Activated CD8-positive, alpha-beta memory T cell treated with anti-CD3 and anti-CD28 coated beads for 4 hours (primary cell): Measurements from ENCODE around the gene FTCD.
"Not testable (repeated sequence)": the region's sequence is repeated elsewhere in the genome, so short reads cannot be mapped to it uniquely, and the experiment has no call there.

Experiments used
- DNase-seq, 2 donors: peaks; one replicate each; pipeline ENCODE4 v3.0.0-alpha.2; 2020; ENCODE audit warnings: low read depth in 2 of 2

Gene FTCD

DNA sequence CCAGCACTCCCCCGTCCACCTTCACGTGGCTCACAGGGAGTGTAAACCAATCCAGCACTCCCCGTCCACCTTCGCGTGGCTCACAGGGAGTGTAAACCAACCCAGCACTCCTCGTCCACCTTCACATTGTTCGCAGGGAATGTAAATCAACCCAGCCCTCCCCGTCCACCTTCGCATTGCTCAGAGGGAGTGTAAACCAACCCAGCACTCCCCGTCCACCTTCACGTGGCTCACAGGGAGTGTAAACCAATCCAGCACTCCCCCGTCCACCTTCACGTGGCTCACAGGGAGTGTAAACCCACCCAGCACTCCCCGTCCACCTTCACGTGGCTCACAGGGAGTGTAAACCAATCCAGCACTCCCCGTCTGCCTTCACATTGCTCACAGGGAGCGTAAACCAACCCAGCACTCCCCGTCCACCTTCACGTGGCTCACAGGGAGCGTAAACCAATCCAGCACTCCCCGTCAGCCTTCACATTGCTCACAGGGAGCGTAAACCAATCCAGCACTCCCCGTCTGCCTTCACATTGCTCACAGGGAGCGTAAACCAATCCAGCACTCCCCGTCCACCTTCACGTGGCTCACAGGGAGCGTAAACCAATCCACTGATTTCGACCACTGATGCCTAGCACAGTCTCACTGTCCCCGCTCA is 14.9 kb downstream of the FTCD start:
- not testable (repeated sequence) for DNase-seq

DNA sequence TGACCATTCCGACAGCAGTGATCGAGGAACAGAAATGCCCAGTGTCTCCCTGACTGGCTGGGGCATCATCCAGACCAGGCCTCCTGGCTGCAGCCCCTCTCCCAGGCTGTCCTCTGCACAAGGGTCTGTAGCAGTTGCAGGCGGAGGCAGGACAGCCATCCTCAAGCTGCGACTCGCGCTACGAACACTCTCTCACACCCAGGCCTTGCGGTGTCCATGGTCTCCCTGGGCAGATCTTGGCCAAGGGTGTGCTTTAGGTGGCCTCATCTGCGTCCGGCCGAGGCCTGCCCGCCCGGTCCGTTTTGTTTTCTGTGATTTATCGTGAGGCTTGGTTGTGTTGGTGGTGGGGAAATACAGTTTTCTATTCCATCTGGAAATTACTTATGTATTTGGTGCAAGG is 15.7 kb downstream of the FTCD start:
- no peak for DNase-seq

DNA sequence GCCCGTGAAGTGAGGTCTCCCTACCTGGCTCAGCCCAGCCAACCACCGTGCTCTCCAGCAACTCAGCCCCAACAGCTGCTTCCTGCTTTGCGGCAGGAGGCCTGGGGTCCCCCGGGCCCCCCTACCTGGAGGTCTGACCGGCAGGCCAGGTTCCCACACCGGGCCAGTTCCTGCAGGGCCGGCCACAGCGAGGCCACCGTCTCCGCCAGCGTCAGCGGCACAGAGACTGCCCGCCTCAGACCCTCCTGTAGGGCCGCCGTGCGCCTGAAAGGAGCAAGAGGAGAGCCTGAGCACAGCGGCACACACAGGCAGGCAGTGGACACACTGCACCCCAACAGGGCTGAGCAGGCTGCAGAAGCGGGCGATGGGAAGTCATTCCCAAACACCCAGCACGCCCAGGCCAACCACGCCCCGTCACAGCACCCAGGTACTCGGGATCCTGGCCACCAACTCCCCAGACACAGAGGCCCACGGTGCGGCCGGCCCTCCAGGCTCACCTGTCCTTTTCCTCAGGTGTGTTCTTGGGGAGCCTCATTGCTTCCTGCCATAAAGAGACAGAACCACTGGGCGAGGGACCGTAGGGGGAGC is 16.9 kb downstream of the FTCD start:
- no peak for DNase-seq

DNA sequence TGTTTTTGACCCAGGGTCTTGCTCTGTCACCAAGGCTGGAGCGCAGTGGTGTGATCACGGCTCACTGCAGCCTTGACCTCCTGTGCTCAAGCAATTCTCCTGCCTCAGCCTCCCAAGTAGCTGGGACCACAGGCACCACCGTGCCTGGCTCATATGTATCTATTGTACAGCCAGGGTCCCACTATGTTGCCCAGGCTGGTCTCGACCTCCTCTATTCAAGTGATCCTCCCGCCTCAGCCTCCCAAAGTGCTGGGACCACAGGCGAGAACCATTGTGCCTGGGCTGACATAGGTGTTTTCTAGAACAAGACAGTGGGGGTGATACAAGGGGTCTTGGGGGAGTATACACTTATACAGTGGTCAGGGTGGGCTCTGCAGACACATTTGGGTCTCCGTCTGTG is 17.5 kb downstream of the FTCD start:
- DNase-seq = no peak

DNA sequence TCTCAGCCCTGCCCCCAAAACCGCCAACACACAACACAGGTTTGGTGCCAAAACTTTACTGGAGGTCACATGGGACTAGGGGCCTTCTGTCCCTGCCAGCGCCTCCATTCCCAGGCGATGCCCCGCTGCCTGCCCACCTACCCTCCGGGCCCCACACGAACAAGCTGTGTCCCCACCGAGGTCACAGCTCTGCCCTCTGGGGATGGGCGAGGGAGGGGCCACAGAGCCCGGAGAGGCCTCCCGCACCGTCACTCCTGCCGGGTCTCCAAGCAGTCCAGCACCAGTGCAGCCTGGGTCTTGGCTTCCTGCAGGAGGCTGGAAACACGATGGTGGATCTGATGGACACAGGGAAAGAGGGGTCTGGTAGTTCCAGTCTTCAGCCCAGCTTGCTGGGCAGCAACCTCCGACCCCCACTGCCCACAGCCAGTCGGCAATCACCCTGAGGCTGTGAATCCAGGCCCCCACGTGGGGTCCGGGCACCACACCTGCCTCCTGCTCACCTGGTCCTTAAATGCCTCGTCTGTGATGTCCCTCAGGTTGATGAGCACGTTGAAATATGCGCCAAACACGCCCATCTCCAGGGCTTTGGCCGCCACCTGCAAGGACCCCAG is 18.5 kb downstream of the FTCD start:
- no peak for DNase-seq

DNA sequence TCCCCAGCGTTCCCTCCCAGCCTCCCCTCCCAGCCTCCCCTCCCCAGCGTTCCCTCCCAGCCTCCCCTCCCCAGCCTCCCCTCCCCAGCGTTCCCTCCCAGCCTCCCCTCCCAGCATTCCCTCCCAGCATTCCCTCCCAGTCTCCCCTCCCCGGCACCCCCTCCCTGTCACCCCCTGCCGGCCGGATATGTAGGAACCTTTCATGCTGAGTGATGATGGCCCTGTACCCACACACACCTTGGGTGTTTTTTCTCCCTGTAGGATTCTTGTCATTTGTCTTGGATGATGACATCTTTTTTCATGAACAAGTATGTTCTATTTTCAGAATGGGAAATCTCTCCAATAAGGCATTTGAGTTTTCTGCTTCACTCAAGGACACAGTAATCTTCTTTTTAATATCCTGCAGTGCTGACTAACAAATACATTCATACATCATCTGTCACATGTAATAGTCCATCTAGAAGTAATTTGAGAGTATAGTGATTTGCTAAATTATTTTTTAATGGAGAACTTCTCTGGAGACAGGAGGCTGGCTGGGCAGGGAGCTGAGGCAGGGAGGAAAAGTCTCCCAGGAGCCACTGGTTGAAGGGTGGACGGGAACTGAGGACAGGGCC is 19.5 kb downstream of the FTCD start:
- DNase-seq = no peak

DNA sequence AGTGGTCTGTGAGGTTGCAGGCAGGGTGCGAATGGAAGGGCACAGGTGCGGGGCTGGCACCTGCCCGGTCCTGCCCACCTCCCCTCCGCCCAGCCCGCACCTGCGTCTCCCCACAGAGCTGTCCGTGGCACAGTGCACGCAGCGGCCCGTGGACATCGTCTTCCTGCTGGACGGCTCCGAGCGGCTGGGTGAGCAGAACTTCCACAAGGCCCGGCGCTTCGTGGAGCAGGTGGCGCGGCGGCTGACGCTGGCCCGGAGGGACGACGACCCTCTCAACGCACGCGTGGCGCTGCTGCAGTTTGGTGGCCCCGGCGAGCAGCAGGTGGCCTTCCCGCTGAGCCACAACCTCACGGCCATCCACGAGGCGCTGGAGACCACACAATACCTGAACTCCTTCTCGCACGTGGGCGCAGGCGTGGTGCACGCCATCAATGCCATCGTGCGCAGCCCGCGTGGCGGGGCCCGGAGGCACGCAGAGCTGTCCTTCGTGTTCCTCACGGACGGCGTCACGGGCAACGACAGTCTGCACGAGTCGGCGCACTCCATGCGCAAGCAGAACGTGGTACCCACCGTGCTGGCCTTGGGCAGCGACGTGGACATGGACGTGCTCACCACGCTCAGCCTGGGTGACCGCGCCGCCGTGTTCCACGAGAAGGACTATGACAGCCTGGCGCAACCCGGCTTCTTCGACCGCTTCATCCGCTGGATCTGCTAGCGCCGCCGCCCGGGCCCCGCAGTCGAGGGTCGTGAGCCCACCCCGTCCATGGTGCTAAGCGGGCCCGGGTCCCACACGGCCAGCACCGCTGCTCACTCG is 23.3 kb downstream of the FTCD start:
- DNase-seq = no peak

DNA sequence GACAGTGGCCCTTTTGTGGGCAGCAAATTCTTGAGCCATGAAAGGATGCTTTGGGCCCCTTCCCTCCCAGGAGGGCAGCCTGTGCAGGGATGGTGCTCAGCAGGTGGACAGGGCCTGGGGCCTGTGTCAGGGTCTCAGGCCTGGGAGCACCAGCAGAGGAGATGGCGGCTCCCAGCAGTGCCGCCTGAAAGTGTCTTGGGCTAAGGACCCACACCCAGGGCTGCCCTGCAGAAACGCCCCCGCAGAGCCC is 23.9 kb downstream of the FTCD start:
- no peak for DNase-seq

DNA sequence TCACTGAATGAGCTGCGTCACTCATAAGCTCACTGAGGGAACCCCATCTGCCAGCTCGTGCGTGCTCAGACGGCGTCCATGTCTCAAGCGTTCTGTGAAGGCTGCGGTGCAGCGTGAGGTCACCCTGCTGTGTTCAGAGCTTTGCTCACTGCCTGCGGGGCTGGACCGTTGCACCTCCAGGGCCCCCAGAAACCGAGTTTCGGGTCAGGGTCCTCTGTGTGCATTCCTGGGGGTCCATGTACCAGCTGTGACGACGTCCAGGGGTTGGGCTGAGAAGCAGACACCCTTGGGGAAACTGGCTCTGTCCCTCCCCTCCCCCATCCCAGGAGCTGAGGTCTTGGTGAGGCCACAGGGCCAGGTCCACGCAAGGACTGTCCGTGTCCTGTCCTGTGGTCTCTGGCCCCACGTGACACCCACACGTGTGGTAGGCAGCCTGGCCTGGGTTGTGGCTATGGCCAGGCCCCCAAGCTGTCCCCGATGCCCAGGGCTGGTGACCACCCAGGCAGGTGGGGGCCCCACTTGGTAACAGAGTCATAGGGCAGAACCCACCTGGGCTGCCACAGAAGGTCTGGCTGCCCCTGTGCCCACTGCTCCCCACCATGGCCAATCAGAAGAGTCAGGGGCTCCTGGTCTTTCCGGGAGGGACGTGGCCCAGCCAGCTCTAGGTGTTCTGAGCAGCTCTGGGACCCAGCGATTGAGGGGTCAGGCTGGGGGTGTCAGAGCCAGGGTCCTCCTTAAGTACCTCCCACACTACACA is 24.4 kb downstream of the FTCD start:
- no peak for DNase-seq

DNA sequence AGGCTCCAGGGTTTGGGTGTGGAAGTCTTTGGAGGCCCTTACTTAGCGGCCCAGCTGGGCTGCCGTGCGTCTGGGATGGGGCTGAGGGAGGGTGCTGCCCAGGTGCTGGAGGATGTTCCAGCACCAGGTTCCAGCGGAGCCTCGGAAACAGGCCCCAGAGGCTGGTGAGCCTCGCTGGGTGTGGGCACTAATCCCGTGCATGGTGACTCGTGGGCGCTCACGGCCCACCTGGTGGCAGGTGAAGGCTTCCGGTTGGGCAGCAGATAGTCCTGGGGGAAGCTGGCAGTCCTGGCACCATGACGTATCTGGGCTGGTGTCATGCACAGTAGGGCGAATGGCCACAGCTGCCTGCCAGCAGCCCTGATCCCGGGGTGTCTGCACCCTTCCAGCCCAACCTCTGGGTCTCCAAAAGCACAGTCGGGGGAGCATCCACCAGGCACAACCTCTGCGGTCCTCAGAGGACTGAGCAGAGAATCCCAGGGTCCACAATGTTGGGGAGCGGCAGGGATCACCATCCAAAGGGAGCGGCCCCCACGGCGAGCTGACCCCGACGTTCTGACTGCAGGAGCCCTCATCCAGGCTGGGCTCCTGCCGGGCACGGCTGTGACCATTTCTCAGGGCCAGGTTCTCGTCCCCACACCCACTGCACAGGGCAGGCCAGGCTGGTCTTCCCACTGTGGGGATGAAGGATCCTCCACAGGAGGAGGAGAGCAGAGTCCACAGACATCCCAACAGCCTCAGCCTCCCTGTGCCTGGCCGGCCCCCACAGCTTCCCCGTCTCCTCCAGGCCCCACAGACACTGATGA is 25.3 kb downstream of the FTCD start:
- no peak for DNase-seq

DNA sequence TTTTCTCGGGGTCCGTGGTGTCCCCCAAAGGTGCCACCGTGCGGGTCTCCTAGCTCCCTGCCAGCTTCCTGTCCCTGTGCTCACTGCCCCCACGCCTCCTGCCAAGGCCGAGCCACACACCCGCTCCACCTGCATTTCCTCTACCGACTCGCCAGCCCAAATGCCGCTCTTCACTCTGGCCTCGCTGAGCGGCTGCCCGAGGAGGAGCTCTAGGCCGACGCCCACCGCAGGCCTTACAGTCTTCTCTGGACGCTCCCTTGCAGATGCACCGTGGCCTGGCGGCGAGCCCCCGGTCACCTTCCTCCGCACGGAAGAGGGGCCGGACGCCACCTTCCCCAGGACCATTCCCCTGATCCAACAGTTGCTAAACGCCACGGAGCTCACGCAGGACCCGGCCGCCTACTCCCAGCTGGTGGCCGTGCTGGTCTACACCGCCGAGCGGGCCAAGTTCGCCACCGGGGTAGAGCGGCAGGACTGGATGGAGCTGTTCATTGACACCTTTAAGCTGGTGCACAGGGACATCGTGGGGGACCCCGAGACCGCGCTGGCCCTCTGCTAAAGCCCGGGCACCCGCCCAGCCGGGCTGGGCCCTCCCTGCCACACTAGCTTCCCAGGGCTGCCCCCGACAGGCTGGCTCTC is 26.3 kb downstream of the FTCD start:
- no peak for DNase-seq

DNA sequence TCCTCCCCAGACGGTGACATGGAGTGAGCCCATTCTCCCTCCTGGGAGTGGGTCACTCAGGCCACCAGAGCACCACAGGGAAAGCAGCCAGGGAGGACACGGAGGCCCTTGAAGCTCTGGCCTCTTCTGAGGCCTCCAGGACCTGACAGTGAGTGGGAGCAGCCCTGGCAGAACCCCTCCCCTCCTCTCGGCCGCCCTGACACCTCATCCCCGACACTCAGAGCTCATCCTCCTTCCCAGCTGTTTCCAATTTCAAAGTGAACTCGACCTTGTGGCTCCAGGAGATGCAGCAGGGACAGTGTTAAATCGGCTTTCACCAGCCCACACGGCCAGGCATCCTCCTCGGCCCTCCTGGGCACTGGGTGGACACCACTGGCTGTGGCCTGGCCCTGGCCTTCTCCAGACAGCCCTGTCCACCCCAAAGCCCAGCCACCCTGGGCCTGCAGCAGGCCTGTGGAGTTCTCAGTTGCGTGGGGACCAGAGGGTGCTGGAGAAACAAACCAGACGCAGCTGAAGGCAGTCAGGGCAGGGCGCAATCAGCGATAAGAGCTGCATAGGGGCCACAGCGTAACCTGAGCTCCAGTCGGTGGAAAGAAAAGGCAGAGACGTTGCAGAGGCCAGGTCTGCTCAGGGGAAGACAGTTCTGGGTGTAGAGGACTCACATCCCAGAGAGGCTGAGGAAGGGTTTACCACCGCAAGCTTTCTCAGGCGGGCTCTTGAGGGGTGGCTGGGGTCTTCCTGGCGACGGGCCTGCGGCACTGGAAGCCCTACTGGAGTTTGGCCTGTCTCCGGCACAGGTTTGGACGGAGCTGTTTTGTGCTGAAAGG is 27.1 kb downstream of the FTCD start:
- no peak for DNase-seq

DNA sequence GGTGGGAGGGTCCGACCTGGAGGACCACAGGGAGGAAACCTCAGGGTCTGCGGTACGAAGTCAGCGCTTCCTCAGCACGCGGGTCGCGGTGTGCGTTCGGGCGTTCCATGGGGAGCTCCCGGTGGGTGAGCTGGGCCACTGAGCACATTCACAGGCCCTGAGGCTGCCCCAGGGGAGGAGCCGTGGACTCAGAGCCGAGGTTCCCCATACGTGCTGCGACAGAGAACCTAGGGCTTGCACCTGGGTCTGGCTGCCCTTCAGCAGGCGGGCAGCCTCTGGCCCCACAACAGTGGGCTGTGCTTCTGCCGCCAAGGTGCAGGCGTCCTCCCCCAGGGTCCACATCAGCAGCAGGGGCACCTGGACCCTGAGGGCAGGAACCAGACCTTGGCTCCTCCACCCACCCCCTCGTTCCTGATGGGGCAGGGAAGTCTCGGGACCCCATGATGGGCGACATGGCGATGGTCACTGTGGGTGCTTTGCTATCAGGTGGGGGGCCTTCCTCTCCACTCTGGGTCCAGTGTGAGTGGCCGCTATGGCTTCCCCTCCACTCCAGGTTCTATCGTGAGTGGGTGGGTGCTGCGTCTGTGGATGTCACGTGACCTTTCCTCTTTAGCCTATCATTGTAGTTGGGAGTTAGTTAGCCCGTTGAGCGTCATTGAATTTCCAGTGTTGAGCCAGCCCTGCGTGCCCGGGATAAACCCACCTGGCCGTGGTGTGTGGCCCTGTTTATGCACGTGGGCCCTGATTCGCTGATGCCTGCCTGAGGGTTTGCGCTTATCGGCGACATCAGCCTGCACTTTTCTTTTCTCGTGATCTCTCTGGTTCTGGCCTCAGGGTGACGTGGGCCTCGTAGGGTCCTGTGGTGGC is 27.9 kb downstream of the FTCD start:
- DNase-seq = no peak

DNA sequence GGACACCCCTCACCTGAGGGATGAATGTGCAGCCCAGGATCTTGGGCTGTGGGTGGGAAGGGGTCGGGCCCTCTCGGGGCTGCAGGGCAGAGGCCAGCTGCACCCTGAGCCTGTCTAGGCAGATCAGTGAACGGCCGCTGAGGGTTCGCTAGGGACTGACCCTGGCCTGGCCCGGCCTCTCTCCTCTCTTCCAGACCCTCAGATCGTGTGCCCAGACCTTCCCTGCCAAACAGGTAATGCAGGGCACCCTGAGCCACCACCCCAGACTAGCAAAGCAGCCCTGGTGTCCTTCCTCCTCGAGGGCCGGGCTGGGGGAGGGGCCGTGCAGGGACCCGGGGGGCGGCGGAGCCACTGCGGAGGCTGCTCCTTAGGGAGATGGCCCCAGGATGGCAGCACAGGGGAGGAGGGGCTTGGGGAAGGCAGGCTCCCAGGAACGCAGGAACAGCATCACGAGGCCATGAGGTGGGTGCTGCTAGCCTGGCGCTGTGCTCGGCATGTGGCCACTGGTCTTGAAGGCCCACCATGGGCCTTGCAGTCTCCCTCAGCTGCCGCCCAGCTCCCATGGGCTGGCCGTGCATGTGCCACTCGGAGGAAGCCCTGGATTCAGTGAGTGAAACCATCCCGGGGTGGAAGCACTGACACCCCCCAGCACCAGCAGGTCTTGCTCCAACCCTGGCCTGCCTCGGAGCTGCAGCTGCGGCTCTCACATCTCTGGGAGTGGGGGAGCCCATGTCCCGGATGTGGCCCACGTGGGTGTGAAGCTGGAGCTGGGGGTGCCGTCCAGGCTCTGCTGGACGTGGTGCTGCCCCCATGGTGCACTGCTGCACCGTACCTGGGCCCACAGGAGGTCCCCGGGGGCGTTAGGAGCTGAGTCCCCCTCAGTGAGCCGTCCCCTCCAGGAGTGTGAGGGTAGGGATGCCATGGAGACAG is 28.8 kb downstream of the FTCD start:
- DNase-seq = no peak

DNA sequence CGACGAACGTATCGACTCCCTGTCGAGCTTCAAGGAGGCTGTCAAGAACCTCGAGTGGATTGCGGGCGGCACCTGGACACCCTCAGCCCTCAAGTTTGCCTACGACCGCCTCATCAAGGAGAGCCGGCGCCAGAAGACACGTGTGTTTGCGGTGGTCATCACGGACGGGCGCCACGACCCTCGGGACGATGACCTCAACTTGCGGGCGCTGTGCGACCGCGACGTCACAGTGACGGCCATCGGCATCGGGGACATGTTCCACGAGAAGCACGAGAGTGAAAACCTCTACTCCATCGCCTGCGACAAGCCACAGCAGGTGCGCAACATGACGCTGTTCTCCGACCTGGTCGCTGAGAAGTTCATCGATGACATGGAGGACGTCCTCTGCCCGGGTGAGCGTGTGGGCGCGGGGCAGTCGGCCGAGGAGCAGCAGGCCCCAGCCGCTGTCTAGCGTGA is 29.5 kb downstream of the FTCD start:
- no peak for DNase-seq

DNA sequence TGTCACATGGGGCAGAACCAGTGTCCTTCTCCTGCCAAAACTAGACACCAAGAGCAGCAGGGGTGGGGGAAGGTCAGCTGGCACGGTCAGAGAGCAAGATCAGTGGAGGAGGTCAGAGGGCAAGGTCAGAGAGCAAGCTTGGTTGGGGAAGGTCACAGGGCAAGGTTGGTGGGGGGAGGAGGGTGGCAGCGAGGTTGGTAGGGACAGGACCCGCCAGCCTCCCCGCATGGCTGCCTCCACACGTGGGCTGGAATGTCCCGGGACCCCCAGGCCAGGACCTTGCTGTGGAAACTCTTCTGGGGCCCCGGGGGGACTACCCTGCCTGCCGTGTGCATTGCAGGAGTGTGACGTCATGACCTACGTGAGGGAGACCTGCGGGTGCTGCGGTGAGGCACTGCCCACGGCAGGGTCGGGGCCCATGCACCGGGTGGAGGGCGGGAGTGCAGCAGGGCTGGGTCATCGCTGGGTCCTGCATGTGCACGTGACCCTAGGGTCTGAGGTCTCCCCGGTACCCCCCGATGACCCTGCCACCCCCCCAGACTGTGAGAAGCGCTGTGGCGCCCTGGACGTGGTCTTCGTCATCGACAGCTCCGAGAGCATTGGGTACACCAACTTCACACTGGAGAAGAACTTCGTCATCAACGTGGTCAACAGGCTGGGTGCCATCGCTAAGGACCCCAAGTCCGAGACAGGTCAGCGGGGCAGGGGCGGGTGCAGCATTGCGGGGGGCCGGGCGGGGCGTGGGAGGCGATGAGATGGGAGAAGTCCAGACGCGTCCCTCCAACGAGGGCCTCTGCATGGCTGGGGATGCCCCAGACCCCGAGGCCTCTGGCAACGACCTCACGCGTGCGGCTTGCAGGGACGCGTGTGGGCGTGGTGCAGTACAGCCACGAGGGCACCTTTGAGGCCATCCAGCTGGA is 30.2 kb downstream of the FTCD start:
- DNase-seq = no peak
